Suprapubic skin (tissue), 4 donors: Measurements from ENCODE around the gene NBR1. TPM values are rescaled to one million over a fixed set of nuclear protein-coding genes. Genes with fewer than 3 reads are reported as not detected.

Source experiments
- DNase-seq, 2 donors: peaks; one replicate each; pipeline ENCODE4 v3.0.0-alpha.2; 2019; ENCODE audit warnings: low spot score in 2 of 2
- H3K27ac ChIP-seq: fragments of 200-600 bp; sonication (generic); one replicate; pipeline ENCODE4 v1.5.1; 2019
- H3K27me3 ChIP-seq: fragments of 200-600 bp; sonication (generic); one replicate; pipeline ENCODE4 v1.5.1; 2019
- H3K36me3 ChIP-seq: fragments of 200-600 bp; sonication (generic); one replicate; pipeline ENCODE4 v1.5.1; 2019
- H3K4me1 ChIP-seq: fragments of 200-600 bp; sonication (generic); one replicate; pipeline ENCODE4 v1.5.1; 2019
- H3K4me3 ChIP-seq: fragments of 200-600 bp; sonication (generic); one replicate; pipeline ENCODE4 v1.5.1; 2019; ENCODE audit warnings: mild to moderate bottlenecking
- H3K9me3 ChIP-seq: fragments of 200-600 bp; sonication (generic); one replicate; pipeline ENCODE4 v1.5.1; 2019
- EP300 ChIP-seq: sonication (generic); formaldehyde crosslinking; IDR thresholded peaks from one replicate; pipeline ENCODE4 v1.6.1; 2017; ENCODE audit warnings: antibody characterized with exemption
- POLR2A ChIP-seq, 2 donors: fragments of 450-650 bp; IDR thresholded peaks; one replicate each; pipeline ENCODE4 v1.6.1; 2017; ENCODE audit warnings: antibody characterized with exemption in 2 of 2, mild to moderate bottlenecking in 2 of 2, moderate library complexity in 2 of 2
- POLR2AphosphoS5 ChIP-seq, 3 donors: sonication (generic); formaldehyde crosslinking; IDR thresholded peaks; one replicate each; pipeline ENCODE4 v1.6.1; 2017; ENCODE audit warnings: antibody characterized with exemption in 3 of 3
- WGBS: methylation state at CpG from one replicate; pipeline ENCODE4 v1.1.5; 2018; 5-methylcytosine and 5-hydroxymethylcytosine counted together
- total RNA-seq, 4 donors: library from RNA; depleted of rRNA; stranded (reverse); fragments of >200 nt; gene quantifications; one replicate each; pipeline ENCODE4 v1.1.0, GENCODE V29; 2016
- TF ChIP-seq, protein P1 (sequence below), 2 donors: fragments of 200-600 bp in 1 of 2; fragments of 450-650 bp in 1 of 2; sonication (generic) in 1 of 2; IDR thresholded peaks; one replicate each; pipeline ENCODE4 v1.5.1; 2016 to 2019; ENCODE audit warnings: antibody characterized with exemption in 2 of 2, mild to moderate bottlenecking in 1 of 2, moderate library complexity in 1 of 2

The NBR1 gene
- total RNA-seq, 4 donors from 2014 or later: 75.4 to 102 (median 89.6) TPM

DNA sequence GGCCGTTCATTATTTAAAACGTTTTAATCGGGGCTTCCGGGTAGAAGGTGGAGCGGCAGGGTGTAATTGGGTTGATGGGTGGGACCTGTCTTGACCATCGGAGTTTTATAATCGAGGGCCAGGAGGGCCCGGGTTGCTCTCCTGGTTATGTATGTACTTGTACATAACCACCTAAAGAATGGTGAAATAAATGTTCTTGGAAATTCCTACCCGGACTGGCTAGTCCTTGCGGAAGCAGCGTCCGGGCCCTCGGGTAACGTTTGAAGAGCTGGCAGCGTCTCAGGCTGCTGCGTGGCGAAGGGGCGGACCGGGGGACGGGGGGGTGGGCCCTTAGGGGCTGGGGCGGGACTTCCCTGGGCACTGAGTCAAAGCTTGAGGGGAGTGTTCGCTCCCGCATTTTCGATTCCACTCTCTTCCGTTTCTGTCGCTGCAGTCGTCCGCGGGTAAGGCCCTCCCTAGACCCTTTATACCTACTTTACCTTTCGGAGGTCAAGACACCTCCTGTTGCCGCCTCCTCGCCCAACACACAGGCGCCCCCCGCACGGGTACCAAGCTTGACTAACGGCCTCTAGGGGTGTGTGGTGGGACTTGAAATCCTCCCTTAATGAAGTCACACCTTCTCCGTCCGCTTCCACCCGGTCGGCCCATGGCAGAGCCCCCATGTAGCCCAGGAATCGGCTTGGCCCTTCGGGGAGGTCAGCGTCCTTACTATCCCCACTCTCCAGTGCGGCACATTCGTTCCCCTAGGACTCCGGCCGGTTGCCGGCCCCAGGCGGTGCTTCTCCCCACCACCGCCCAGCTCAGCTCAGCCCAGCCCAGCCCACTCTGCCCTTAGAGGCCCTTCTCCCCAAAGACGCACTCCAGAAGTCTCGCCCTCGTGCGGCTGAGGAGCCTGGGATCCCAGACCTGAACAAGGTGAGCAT lies 40.7 kb downstream of the NBR1 start, which contains the start of gene TMEM106A:
TMEM106A (plus strand) TSS at position 396 of the 923 bp plus-strand sequence. CDS start 1,167 bp downstream, outside the sequence.
- peaks cover 45% of the 10 kb centered on the region for H3K36me3 ChIP-seq
- peak; percentile 87 to 88 for DNase-seq
- no peaks in the 10 kb centered on the region for H3K27me3 ChIP-seq
- peaks cover 28% of the 10 kb centered on the region for H3K4me1 ChIP-seq
- H3K4me3 ChIP-seq: peak within 1 kb of the TSS; percentile 65
- TF ChIP-seq POLR2A (IDR thresholded peaks at IDR 0.05): peak in 1 of 2 donors; percentile 33
- no peak for TF ChIP-seq EP300
- no peak for TF ChIP-seq POLR2AphosphoS5 (IDR thresholded peaks at IDR 0.05)
- TF ChIP-seq, protein P1, sequence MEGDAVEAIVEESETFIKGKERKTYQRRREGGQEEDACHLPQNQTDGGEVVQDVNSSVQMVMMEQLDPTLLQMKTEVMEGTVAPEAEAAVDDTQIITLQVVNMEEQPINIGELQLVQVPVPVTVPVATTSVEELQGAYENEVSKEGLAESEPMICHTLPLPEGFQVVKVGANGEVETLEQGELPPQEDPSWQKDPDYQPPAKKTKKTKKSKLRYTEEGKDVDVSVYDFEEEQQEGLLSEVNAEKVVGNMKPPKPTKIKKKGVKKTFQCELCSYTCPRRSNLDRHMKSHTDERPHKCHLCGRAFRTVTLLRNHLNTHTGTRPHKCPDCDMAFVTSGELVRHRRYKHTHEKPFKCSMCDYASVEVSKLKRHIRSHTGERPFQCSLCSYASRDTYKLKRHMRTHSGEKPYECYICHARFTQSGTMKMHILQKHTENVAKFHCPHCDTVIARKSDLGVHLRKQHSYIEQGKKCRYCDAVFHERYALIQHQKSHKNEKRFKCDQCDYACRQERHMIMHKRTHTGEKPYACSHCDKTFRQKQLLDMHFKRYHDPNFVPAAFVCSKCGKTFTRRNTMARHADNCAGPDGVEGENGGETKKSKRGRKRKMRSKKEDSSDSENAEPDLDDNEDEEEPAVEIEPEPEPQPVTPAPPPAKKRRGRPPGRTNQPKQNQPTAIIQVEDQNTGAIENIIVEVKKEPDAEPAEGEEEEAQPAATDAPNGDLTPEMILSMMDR (IDR thresholded peaks at IDR 0.05): peak in 1 of 2 donors; percentile 14
- under 1% methylated on average over 41 of the region's 54 CpGs for WGBS
- no peaks in the 10 kb centered on the region for H3K9me3 ChIP-seq
- peak within 1 kb of the TSS; percentile 76 for H3K27ac ChIP-seq

DNA sequence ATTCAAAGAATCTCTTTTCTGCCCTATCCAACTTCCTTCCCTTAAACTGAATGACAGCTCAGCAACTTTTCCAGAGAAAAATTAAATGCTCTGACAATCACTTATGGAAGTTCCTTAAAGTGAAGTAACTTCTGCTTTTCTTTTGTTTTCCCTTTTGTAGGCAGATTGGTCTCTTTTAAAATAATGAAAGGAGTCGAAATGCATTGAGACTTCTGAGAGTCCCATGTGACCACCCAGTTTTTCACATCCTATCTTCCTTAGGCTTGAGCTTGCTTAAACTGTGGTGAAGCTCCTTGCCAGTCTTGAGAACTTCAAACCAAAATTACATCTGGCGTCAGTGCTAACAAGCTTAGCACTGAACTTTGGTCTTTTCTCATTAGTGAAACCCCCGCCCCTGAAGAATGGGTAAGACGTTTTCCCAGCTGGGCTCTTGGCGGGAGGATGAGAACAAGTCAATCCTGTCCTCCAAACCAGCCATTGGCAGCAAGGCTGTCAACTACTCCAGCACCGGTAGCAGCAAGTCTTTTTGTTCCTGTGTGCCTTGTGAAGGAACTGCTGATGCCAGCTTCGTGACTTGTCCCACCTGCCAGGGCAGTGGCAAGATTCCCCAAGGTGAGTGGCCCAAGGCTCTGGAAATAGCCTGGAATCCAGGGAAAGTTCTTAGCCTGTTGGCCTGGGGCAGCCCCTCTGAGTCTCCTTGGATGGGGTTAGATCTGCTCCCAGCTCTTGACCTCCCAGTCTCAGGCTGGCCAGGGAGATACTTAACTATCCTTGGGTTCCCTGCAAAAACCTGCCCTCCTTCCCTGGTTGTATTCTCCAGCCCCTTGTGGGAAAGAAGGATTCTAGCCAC lies 41.9 kb downstream of the NBR1 start:
- 40% methylated on average over 7 of the region's 7 CpGs for WGBS

DNA sequence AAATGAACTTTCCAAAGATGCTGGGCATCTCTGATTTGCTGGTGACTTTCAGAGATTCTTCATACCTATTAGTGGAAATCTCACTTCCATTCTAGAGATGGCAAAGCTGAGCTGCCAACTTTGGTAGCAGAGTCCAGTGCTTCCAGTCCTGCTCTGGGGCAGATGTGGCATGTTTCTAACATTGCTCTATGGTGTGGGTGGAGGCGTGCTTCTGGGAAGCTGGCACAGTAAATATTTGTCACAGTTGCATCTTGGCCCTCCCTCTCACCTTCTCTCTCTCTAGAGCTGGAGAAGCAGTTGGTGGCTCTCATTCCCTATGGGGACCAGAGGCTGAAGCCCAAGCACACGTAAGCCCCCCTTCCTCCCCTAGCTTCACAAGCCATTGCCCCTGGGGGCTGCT lies 42.5 kb downstream of the NBR1 start:
- WGBS: 95% methylated on average over 2 of the region's 2 CpGs
- Histone ChIP-seq H3K4me1 (peaks cover 28% of the 10 kb centered on the region), H3K9me3 (no peaks in the 10 kb centered on the region), H3K27me3 (no peaks in the 10 kb centered on the region), H3K27ac (no peak overlapping the region), H3K4me3 (no peak overlapping the region), H3K36me3 (peaks cover 38% of the 10 kb centered on the region)
- TF ChIP-seq EP300: no peak
- TF ChIP-seq POLR2A (IDR thresholded peaks at IDR 0.05): no peak
- TF ChIP-seq POLR2AphosphoS5 (IDR thresholded peaks at IDR 0.05): no peak
- TF ChIP-seq, protein P1 (IDR thresholded peaks at IDR 0.05): no peak
- DNase-seq: peak in 1 of 2 donors; percentile 44

More for the DNA sequence above, 41.9 kb downstream of the NBR1 start:
- Histone ChIP-seq H3K27me3 (no peaks in the 10 kb centered on the region), H3K4me3 (peak overlapping the region; percentile 65), H3K4me1 (peaks cover 28% of the 10 kb centered on the region), H3K9me3 (no peaks in the 10 kb centered on the region), H3K27ac (peak overlapping the region; percentile 76), H3K36me3 (peaks cover 45% of the 10 kb centered on the region)
- DNase-seq: peak in 1 of 2 donors; percentile 65
- TF ChIP-seq, protein P1 (IDR thresholded peaks at IDR 0.05): no peak
- no peak for TF ChIP-seq EP300
- no peak for TF ChIP-seq POLR2AphosphoS5 (IDR thresholded peaks at IDR 0.05)
- no peak for TF ChIP-seq POLR2A (IDR thresholded peaks at IDR 0.05)

DNA sequence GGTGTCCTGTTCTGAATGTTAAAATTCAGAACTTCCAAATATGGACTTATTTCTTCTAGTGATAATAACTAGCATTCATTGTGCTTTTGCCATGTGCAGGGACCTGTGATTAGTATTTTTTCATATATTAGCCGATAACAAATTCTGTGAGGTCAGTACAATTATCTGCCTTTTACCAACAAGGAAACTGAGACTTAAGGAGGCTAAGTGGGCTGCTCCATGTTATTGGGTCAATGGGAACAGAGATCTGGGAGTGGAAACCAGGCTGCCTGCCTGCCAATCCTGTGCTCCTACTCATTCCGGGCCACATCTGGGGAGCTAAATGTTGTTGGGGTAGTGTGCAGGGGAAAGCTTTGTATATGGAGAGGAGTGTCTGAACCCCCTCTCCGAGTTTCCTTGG lies 44.3 kb downstream of the NBR1 start:
- 89% methylated on average over 3 of the region's 3 CpGs for WGBS
- Histone ChIP-seq H3K4me1 (peaks cover 28% of the 10 kb centered on the region), H3K27me3 (no peaks in the 10 kb centered on the region), H3K4me3 (no peak overlapping the region), H3K9me3 (no peaks in the 10 kb centered on the region), H3K36me3 (peaks cover 22% of the 10 kb centered on the region), H3K27ac (no peak overlapping the region)
- DNase-seq: no peak
- TF ChIP-seq POLR2AphosphoS5 (IDR thresholded peaks at IDR 0.05) (no peak), POLR2A (IDR thresholded peaks at IDR 0.05) (no peak), EP300 (no peak)

DNA sequence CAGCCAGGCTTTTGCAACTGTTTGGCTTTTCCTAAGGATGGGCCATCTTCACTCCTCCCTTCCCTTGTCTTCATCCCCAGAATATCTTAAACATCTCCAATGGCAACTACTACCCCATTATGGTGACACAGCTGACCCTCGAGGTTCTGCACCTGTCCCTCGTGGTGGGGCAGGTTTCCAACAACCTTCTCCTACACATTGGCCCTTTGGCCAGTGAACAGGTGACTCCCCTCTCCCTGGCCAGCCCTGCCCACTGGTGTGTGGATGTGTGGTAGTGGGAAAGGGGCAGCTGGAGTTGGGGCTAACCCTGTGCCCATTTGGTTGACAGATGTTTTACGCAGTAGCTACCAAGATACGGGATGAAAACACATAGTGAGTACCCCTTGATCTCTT lies 45.4 kb downstream of the NBR1 start:
- Histone ChIP-seq H3K27ac (no peak overlapping the region), H3K36me3 (peaks cover 22% of the 10 kb centered on the region), H3K27me3 (no peaks in the 10 kb centered on the region), H3K9me3 (no peaks in the 10 kb centered on the region), H3K4me3 (no peak overlapping the region), H3K4me1 (peaks cover 21% of the 10 kb centered on the region)
- TF ChIP-seq EP300: no peak
- TF ChIP-seq, protein P1 (IDR thresholded peaks at IDR 0.05): no peak
- peak in 1 of 2 donors; percentile 49 for DNase-seq
- WGBS: 95% methylated on average over 4 of the region's 4 CpGs
